UCSD-AML1 (cell line): ENCODE results near the gene PVR.
"Not testable (repeated sequence)": the region's sequence is repeated elsewhere in the genome, so short reads cannot be mapped to it uniquely, and the experiment has no call there.

Source experiments
- DNase-seq: peaks from one replicate; lab custom pipeline; 2025; ENCODE audit not compliant: unreplicated experiment; lab: John Stamatoyannopoulos, UW

Gene PVR, protein sequence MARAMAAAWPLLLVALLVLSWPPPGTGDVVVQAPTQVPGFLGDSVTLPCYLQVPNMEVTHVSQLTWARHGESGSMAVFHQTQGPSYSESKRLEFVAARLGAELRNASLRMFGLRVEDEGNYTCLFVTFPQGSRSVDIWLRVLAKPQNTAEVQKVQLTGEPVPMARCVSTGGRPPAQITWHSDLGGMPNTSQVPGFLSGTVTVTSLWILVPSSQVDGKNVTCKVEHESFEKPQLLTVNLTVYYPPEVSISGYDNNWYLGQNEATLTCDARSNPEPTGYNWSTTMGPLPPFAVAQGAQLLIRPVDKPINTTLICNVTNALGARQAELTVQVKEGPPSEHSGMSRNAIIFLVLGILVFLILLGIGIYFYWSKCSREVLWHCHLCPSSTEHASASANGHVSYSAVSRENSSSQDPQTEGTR

DNA sequence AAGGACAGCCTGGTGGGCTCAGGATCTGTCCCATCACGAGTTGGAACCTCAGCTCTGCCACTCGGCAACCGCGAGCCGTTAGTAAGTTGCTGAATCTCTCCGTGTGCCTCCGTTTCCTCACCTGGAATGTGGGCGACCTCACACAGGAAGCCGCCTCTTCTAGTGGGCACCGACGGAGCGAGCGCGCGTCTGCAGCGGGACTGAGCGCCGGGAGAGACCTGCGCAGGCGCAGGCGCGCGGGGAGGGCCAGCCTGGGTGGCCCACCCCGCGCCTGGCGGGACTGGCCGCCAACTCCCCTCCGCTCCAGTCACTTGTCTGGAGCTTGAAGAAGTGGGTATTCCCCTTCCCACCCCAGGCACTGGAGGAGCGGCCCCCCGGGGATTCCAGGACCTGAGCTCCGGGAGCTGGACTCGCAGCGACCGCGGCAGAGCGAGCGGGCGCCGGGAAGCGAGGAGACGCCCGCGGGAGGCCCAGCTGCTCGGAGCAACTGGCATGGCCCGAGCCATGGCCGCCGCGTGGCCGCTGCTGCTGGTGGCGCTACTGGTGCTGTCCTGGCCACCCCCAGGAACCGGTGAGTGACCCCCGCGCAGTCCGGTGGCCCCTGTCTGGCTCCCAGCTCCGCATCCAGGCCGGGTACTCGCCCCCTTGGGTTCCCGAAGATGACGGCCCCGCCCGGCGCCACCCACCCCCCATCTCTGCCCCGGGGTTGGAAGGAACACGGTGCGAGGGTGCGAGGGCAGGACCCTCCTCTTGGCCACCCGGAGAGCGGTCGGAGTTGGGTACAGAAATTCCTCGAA lies at the start of gene PVR:
PVR (plus strand) TSS at position 306 of the 797 bp plus-strand sequence; CDS start at position 493, 187 bp downstream.
- peak; percentile 75 for DNase-seq

DNA sequence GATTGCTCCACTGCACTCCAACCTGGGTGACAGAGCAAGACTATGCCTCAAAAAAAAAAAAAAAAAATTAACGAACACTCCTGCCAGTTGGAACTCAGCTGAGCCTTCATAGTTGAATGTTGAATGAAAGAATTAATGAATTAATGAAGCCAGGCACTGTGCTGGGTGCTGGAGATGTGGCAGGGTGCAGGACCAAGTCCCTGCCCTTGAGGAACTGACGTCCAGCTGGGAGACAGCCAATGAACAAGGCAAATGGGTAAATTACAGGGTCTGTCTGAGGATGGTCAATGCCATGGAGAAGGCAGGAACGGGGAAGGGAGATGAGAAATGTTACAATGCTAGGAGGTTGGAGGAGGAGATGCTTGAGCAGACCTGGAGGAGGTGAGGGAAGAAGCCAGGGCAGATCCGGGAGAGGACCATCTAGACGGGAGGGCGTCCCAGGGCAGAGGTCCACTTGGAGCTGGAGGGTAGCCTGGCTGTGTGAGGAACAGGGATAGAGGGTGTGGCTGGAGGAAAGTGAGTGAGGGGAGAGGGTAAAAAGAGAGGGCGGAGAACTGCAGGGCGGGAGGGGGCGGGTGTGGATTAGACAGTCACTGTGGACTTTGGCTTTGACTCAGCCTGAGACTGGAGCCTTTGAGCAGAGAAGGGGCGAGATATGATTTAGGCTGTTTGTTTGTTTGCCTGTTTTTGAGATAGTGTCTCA lies 47.1 kb upstream of the PVR start:
- no peak for DNase-seq

DNA sequence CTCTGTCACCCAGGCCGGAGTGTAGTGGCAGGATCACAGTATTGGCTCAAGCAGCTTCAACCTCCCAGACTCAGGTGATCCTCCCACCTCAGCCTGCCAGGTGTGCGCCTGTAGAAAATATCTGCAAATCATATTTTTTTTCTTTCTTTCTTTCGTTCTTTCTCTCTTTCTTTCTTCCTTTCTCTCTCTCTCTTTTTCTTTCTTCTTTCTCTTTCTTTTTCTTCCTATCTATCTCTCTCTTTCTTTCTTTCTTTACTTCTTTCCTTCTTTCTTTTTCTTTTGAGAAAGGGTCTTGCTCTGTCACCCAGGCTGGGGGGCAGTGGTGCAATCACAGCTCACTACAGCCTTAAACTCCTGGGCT lies 46.6 kb upstream of the PVR start:
- DNase-seq, result no peak

DNA sequence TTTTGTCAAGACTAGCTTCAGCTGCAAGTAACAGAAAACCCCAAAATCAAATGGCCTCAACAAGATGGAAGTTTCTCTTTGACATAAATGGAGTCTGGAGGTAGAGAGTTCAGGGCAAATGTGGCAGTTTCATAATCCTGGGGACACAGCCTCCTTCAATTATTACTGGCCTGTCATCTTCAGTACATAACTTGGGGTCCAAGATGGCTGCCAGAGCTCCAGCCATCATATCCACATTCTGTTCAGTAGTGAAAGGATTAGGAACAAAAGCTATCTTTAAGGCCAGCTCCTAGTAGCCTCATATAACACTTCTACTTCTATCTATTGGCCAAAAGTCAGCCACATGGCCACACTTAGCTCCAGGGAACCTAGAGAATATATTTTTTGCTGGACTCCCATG lies 45.4 kb upstream of the PVR start:
- no peak for DNase-seq

DNA sequence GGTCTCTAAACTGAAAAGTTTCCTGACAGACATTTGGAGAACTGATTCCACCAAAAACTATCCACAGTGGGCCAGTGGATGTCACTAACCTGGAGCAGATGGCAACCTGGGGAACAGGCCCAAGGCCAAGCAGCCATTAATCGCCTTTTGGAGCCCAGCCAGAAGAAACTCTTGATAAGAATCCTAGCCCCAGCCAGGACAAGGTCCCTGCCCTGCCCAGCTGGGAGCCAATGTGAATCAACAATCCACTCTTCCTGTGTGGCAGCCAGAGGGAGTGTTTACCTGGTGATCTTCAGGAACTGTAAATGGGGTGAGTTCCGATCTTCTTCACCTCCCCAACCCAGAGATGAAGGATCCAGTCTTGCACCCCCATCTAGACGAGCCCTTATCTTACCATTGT lies 44.8 kb upstream of the PVR start:
- no peak for DNase-seq

DNA sequence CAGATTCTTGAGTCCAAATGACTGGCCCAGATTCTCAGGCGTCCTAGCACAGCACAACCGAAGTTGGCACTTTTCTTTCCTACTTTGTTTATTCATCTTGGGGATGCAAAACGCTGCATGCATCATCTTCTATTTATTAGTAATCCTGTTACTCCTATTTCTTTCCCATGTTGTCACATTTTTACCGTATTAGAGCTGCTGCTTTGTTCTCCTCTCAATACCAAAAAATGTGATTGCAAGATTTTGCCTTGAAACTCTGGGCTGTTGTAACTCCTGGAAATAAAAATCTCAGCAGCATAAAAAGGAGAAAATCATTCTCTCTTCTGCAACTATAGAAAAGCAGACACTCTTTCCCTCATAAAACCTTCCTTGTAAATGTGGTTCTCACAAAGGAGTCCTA lies 43.2 kb upstream of the PVR start:
- DNase-seq, result no peak

DNA sequence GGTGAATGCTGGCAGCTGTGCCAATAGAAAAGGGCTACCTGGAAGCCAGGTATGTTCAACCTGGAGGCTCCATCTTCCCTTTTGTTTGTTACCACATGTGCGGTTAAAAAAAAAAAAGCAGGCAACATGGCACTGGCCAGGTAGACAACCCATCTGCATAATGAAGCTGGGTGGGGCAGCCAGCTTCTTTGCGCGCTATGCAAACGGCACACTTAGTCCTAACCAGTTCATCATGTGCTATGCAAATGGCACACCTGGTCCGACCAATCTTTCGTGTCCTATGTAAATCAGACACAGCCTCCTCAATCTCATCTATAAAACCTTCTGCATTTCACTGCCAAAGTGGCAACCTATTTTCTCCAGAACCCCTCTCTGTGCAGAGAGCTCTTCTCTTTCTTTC lies 41.6 kb upstream of the PVR start:
- no peak for DNase-seq

DNA sequence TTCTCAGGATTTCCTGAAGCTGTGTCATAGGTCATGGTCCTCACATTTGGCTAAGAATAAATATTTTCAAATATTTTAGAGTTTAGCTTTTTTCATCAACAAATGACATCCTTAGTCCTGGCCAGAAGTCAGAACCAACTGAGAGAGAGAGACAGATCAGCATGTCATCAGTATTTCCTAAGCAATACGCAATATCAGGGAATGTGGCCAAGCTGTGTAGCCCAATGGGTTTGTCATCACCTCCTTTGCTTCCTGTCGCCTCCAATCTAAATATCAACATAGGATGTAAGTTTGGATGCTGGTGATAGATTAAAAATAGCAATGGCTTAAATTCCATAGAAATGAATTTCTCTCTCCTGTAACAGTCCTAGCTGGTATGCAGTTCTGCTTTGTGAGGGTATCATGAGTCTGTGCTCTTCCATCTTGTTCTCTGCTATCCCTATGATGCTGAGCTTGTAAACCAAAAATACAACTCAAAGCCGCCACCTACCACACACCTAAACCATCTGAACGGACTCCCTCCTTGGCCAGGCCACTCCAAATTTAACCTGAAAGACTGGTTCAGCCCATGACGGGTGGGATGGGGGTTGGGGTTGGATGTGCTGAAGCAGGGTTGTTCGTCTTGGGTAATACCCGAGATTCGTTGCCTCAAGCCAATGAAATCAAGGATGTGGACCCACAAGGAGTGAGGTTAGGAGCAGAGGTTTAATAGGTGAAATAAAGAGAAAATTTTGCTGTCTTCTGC lies 40.3 kb upstream of the PVR start:
- no peak for DNase-seq

DNA sequence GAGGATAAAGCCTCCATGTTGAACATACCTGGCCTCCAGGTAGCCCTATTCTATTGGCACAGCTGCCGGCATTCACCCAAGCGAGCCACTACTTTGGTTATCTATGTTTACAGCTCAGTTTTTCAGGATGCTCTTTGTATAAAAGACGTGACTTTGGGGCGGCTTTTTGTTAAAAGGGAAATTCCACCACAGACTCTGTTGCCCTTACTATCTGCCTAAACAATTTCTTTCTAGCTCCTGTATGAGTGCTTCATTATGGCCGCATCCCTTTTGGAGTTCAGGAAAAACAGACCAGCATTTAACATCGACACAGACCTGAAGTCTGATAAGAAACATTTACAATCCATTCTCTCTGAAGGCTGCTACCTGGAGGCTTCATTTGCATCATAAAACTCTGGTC lies 39.5 kb upstream of the PVR start:
- DNase-seq, result no peak

DNA sequence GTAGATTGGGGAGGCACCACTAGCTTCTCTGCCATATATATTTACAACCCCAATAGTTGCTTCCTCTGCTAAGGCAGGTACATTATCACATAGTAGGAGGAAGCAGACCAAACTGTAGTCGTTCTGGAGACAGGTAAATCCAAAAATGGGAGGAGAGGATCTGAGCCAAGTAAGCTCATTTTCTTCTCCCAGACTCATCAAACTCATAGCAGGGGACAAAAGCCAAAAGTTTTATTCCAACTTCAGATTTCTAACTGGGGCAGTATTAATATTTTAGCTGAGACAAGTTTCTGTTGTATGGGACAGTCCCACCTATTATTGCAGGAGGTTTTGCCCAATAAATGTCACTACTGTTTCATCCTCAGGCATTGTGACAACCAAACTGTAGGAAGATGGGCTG lies 38.2 kb upstream of the PVR start:
- DNase-seq, result no peak

DNA sequence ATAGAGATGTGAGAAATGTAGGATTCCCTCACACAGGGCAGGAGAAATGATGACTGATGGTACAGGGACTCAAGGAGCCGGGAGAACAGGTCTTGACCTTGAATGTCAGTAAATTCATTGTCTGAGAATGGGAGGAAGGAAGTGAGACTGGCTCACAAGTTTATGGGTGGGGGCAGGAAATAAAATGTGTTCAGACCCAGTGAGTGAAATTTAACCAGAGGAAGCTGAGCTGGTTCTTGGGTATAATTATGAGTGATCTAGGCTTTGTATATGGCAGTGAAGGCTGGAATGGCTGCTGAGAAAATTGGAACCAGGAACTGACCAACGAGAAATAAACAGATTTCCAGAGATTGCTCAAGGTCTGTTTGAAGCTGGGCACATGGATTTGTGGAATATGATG lies 36.7 kb upstream of the PVR start:
- DNase-seq, result no peak

DNA sequence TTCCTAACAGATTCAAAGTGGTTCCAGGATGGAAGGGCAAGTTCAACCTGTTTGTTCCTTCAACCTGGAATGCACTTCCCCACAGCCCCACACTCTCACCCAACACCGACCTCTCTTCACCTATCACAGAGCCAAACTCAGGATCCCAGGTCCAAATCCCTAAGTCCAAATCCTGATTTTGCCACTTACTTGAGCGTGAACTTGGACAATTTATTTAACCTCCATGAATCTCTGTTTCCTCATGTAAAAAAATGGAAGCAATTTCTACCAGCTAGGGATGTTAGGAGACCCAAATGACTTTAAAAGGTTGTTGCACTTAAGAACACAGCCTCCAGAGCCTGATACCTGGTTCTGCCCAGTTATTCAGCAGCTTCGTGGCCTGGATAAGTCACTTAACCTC lies 35.8 kb upstream of the PVR start:
- DNase-seq, result no peak

DNA sequence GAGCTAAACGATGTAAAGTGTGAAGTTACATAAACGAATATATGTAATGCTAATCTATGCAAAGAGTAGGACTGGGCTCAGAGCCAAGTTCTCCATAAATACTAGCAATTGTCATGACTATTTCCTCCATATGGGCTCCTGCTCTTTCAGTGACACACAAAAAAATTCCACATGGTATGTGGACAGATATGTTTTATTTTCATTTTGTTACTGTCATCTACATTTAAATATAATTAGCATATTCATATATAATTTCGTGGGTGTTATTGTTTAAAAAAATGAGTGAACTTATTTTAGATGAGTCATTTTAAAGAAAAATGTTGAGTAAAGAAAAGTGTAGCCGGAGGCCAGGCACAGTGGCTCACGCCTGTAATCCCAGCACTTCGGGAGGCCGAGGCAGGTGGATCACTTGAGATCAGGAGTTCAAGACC lies 35.3 kb upstream of the PVR start:
- no peak for DNase-seq

DNA sequence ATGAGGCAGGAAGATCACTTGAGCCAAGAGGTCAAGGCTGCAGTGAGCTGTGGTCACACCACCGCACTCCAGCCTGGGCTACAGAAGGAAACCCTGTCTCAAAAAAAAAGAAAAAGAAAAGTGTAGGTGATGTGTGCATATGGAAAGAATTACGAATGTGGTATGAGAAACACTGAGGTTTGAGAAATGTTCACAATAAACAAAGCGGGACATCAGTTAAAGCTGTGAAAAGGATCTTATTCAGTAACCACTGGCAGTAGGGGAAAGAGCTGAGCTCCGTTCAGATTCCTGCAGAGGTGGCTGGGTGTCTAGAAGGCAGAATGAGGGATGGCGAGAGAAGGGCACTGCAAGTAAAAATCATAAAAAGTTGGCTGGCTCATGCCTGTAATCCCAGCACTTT lies 34.5 kb upstream of the PVR start:
- no peak for DNase-seq

DNA sequence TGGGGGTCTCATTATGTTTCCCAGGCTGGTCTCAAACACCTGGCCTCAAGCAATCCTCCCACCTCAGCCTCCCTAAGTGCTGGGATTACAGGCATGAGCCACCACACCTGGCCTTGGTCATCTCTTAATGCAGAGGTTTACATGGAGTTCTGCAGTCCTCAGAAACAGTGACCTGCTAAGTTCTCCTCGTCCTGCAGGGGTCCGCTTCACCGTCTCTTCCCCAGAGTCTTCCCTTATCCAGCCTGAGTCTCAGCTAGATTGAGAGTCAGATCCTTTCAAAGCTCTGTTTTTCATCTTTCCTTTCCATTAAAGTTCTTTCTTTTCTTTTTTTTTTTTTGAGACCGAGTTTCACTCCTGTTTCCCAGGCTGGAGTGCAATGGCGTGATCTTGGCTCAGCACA lies 33.2 kb upstream of the PVR start:
- not testable (repeated sequence) for DNase-seq

DNA sequence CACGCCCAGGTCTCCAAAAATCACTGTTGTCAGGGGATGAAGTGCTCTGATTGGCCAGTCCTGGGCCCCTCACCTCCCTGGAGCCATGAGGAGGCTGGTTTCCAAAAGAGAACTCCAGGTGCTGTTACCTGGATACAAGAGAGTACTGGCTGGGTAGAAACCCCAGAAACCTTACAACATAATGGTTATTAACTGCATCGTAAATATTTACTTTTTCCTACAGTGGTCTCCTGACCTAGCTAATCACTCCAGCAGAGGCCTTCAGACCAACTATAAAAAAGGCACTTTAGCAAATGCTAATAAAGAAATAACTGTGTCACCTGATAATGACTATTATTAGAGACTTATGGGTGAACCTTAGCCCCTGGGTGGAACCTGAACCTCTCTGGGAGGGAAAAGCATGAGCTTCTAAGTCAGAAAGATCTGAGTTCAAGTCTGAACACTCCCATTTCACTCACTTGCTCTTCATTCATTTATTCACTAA lies 31.9 kb upstream of the PVR start:
- no peak for DNase-seq

DNA sequence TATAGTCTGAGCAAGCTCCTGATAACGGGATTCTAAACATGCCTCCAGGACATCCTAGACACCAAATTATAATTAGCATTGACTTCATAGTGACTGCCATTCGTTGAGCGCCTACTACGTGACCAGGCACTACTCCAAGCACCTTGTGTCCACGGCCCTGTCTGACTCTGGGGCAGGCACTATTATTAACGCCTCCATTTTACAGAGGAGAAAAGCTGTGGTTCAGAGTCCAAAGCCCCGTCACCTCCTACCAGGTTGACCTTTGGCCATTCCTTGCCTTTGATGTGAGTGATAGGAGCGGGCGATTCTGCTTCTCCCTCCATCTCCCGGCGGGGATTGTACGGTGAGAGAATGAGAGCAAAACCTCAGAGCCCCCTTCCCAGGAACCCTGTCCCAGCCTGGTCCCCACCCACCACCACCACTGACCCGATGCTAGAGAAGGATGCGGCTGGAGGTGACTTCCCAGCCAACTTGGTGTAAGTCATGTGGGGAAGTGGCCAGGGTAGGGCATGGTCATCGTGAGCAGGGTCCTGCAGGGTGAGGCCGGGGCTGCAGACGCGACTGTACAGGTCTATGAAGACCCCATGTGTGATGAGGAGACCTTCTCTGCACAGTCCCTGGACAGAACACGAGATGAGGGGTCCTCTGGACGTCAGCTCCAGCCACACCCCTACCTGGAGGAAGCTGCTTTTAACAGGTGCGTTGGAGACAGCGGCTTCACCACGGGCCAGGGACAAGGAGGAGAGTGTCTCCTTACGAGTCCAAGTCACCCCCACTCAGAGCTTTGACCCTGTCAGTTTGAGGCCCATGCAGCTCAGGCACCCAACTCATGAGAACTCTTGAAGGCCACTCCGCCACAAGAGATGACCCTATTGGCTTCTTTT lies 30.2 kb upstream of the PVR start, which contains the start of gene IGSF23:
IGSF23 (plus strand) TSS at position 269 of the 884 bp plus-strand sequence; CDS start at position 352, 83 bp downstream.
- DNase-seq, result no peak

DNA sequence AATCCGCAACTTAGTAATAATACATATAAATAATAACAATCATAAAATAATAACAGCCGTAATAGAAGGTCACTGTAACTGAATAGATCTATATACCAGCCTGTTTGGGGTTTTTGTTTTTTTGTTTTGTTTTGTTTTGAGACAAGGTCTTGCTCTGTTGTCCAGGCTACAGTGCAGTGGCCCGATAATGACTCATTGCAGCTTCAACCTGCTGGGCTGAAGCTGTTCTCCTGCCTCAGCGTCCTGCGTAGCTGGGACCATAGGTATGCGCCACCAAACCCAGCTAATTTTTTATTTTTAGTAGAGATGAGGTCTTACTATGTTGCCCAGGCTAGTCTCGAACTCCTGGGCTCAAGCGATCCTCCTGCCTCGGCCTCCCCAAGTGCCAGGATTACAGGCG lies 29.4 kb upstream of the PVR start:
- no peak for DNase-seq

DNA sequence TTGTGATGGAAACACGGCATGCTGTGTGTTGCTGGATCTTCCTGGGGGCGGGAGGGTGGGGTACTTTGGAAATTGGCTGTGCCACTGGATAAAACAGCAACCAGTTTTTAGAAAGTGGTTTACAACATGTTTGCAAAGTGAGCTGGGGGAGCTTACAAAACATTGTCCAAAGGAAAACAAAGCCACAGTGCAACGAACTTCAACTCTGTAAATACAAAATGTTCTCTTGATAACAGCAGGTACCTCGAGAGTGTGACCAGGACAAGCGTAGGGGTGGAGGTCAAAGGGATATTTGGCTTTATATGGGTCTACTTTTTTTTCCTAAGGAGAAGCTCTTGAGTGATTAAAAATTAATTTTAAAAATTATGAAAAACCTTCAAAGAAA lies 27.9 kb upstream of the PVR start:
- no peak for DNase-seq
